Subcutaneous abdominal adipose tissue (tissue), 5 donors: Measurements from ENCODE around the gene ENTHD1.
A peak's percentile ranks its signal among the peaks of the same experiment; 100 is the strongest.

Experiments used
- H3K27ac ChIP-seq: one replicate; pipeline ENCODE4 v1.7.0; 2013; ENCODE audit warnings: low read depth, mild to moderate bottlenecking, inconsistent platforms, low read length, moderate library complexity
- H3K27me3 ChIP-seq, 5 donors: one replicate each; pipeline ENCODE4 v1.7.0; 2013; ENCODE audit warnings: low read length in 5 of 5, inconsistent platforms in 1 of 5; ENCODE audit not compliant: control insufficient read depth in 5 of 5, insufficient read depth in 4 of 5
- H3K36me3 ChIP-seq, 5 donors: one replicate each; pipeline ENCODE4 v1.7.0; 2013; ENCODE audit warnings: low read length in 5 of 5; ENCODE audit not compliant: control insufficient read depth in 5 of 5, insufficient read depth in 5 of 5
- H3K4me1 ChIP-seq, 5 donors: one replicate each; pipeline ENCODE4 v1.7.0; 2013; ENCODE audit warnings: low read length in 5 of 5, mild to moderate bottlenecking in 3 of 5, moderate library complexity in 1 of 5; ENCODE audit not compliant: control insufficient read depth in 5 of 5, insufficient read depth in 5 of 5
- H3K4me3 ChIP-seq, 5 donors: one replicate each; pipeline ENCODE4 v1.7.0; 2013; ENCODE audit warnings: low read length in 5 of 5, low read depth in 1 of 5
- H3K9ac ChIP-seq, 5 donors: one replicate each; pipeline ENCODE4 v1.7.0; 2013; ENCODE audit warnings: low read length in 5 of 5, mild to moderate bottlenecking in 4 of 5, moderate library complexity in 3 of 5
- H3K9me3 ChIP-seq, 5 donors: one replicate each; pipeline ENCODE4 v1.7.0; 2013; ENCODE audit warnings: low read length in 5 of 5; ENCODE audit not compliant: control insufficient read depth in 5 of 5
- donor health status: healthy.
- donor health status: healthy.
- donor health status: healthy.
- donor health status: healthy.
- donor health status: healthy.

ENTHD1 gene

DNA sequence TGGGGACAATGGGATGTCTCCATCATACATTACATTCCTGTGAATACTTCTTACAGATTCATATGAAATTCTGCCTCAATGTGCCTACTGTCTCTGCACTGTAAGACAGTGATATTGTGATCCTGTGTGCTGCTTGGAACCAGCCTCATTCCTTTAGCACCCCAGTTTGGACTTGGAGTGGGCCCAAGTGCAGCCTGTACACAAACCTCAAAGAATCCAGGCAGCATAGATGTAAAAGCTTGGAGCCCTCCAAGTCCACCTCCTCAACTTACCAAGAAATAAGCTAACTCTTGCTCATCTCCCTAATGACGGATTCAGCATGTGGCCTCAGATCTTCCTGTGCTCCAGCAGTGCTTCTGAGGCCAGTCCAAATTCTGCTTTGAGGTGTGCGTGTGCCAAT lies 31.7 kb upstream of the ENTHD1 start:
- Histone ChIP-seq H3K4me1 (peaks cover 0 to 66% (median 55%) of the 10 kb centered on the region in 5 donors), H3K9ac (peak overlapping the region in 1 of 5 donors; percentile 39), H3K4me3 (no peak overlapping the region), H3K9me3 (no peaks in the 10 kb centered on the region), H3K36me3 (no peaks in the 10 kb centered on the region), H3K27me3 (no peaks in the 10 kb centered on the region), H3K27ac (no peak overlapping the region)

DNA sequence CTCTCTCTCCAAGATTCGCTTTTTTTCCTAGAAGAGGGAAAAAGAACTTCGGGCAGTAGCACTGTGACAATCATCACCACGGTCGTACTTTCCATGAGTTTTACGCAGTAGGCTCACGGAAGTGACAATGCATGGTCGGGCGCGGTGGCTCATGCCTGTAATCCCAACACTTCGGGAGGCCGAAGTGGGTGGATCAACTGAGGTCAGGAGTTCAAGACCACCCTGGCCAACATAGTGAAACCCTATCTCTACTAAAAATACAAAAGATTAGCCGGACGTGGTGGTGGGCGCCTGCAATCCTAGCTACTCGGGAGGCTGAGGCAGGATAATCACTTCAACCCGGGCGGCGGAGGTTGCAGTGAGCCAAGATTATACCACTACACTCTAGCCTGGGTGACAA lies 30.7 kb upstream of the ENTHD1 start:
- no peak overlapping the region for H3K9ac ChIP-seq
- no peaks in the 10 kb centered on the region for H3K36me3 ChIP-seq
- H3K4me3 ChIP-seq, result no peak overlapping the region
- no peak overlapping the region for H3K27ac ChIP-seq
- no peaks in the 10 kb centered on the region for H3K27me3 ChIP-seq
- peaks cover 0 to 62% (median 54%) of the 10 kb centered on the region in 5 donors for H3K4me1 ChIP-seq
- H3K9me3 ChIP-seq, result no peaks in the 10 kb centered on the region

DNA sequence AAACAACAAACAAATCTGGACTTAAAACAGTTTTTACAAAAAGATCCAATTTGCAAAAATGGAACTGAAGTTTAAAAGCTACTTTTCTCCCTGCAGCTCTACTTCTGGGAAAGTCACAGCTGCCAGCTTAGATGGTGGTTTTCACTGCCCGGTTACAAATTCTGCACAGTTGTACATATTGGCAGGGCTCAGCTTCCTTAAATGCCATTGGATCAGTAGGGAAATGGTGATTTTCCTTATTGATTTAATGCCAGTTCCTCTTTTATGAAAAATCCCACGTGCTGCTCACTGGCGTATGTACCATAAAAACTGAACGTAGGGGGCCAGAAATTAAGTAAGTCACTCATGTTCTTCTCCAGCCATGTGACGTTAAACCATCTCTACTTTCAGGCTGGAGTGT lies 30.1 kb upstream of the ENTHD1 start:
- no peak overlapping the region for H3K27ac ChIP-seq
- H3K9me3 ChIP-seq, result no peaks in the 10 kb centered on the region
- no peaks in the 10 kb centered on the region for H3K36me3 ChIP-seq
- no peaks in the 10 kb centered on the region for H3K27me3 ChIP-seq
- H3K9ac ChIP-seq, result no peak overlapping the region
- peaks cover 0 to 56% (median 48%) of the 10 kb centered on the region in 5 donors for H3K4me1 ChIP-seq
- H3K4me3 ChIP-seq, result no peak overlapping the region

DNA sequence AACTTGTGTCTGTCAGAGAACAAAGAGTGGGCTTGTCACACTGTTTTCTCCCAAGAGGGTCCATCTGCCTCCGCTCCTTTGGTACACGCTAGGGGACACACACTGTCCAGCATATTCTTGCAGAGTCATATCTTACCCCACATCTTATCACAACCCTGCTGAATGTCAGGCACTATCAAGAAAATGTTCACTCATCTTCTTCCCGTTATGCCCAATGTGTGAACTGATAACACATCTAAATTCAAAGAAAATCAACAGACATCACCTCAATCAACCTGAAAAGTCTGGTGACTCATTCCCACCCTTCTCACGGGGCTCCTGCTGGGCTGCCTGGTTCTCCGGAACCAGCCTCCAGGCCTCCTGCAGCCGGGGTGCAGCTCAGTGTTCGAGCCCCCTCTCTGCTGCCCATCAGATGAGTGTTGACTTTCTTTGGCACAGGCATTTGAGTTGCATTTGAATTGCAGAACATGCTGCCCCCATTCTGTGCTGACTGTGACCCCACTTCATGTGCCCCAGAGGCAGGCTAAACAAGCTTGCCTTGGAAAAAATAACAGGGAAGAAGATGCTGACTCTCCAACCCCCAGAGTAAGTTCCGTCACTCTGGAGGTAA lies 26.7 kb upstream of the ENTHD1 start:
- peaks cover 0 to 38% (median 26%) of the 10 kb centered on the region in 5 donors for H3K4me1 ChIP-seq
- no peak overlapping the region for H3K4me3 ChIP-seq

DNA sequence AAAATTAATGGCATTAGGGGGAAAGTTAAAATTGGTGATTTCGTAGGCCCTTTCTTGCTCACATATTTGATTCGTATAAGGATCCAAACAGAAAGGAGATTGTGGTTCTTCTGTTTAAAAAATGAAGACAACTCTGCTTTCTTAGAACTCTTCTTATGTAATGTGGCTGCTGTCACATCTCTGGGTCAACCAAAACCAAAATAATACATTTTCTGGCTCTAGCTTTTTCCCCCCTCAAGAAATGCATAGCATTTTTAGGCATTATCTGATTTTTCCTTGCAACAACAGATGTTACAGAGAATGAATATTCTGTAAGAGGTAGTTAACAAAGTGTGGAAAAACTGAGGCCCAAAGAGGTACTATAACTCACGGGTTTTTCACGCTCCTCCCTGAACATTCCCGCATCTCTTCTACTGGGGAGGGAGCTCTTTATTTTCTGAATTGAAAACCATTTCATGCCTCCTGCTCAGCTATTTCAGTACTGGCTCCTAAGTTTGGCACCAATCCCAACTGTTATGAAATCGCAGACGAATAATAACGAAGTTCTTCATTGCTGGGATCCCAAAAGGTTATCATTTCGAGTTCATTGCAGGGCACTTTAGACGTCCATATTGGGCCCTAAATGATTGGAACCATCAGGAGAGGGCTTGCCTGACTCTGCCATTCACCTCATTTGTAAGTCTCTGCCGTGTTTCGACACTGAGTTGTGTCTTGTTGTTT lies 24.4 kb upstream of the ENTHD1 start:
- no peak overlapping the region for H3K9ac ChIP-seq
- H3K27ac ChIP-seq, result no peak overlapping the region
- H3K36me3 ChIP-seq, result no peaks in the 10 kb centered on the region
- H3K4me1 ChIP-seq, result peaks cover 0 to 16% (median 8%) of the 10 kb centered on the region in 5 donors
- no peak overlapping the region for H3K4me3 ChIP-seq
- H3K9me3 ChIP-seq, result no peaks in the 10 kb centered on the region
- no peaks in the 10 kb centered on the region for H3K27me3 ChIP-seq

More for the DNA sequence above, 26.7 kb upstream of the ENTHD1 start:
- no peak overlapping the region for H3K9ac ChIP-seq
- no peaks in the 10 kb centered on the region for H3K36me3 ChIP-seq
- no peak overlapping the region for H3K27ac ChIP-seq
- H3K27me3 ChIP-seq, result no peaks in the 10 kb centered on the region
- no peaks in the 10 kb centered on the region for H3K9me3 ChIP-seq

DNA sequence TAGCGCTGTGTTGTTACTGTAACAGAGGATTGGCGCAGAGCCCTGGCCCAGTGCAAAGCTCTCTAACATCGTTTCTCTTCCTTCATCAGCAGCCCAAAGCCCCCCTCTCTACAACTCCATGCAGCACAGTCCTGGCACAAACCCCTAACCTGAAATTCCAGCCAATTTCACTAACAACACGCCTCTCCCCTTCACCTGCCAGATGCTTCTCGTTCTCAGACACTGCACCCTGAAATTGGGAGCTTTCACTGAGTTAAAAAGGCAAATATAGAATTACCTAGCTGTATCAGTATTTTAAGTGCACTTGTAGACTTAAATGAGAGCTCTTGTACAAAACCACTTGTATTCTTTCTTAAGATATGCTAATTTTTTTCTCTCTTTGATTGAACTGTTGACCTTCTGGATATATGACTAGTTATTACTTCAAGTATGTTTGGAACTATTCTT lies 23.7 kb upstream of the ENTHD1 start:
- no peak overlapping the region for H3K9ac ChIP-seq
- H3K9me3 ChIP-seq, result no peaks in the 10 kb centered on the region
- no peak overlapping the region for H3K4me3 ChIP-seq
- no peak overlapping the region for H3K27ac ChIP-seq
- H3K36me3 ChIP-seq, result no peaks in the 10 kb centered on the region
- H3K4me1 ChIP-seq, result peaks cover 0 to 16% (median 8%) of the 10 kb centered on the region in 5 donors
- no peaks in the 10 kb centered on the region for H3K27me3 ChIP-seq

DNA sequence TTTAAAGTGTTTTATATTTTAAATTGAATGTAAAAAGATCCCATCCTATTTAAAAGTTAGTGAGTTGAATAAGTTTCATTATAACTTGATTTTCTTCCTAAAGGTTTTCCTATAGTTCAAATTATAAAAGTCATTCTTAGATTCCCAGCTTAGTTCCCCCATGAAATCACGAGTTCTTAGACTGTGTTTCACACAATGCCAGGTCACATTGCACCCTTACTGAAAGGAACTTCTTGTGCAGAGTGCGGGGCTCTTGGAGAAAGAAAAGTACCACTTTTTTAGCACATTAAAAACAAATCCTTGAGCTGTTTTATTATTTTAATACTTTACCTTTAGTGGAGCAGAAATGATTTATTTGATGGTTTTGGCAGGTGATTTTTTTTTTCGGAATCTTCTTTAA lies 22.9 kb upstream of the ENTHD1 start:
- Histone ChIP-seq H3K4me1 (peaks cover 0 to 16% (median 8%) of the 10 kb centered on the region in 5 donors), H3K27me3 (no peaks in the 10 kb centered on the region), H3K36me3 (no peaks in the 10 kb centered on the region), H3K27ac (no peak overlapping the region), H3K9ac (no peak overlapping the region), H3K4me3 (no peak overlapping the region), H3K9me3 (no peaks in the 10 kb centered on the region)

DNA sequence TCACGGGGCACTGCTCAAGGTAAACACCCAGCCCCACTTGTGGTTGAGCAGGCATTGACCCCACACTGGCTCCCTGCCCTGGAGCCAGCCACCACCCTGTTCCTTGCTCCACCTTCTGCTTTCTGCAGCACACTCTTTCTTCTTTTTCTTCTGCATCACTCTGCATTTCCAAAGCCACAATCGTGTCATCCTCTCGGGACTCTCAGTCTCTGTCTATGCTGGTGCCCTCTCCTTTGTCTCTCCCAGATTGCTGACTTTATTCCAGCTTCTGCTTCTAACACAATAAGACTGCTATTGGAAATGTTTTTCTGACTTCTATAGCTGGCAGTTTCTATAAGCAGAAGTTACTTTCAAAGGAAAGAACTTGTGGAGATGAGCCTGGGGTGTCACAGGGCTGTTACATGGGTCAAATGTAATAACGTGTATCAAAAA lies 21.8 kb upstream of the ENTHD1 start:
- Histone ChIP-seq H3K9ac (no peak overlapping the region), H3K36me3 (no peaks in the 10 kb centered on the region), H3K9me3 (no peaks in the 10 kb centered on the region), H3K4me3 (no peak overlapping the region), H3K27ac (no peak overlapping the region), H3K27me3 (no peaks in the 10 kb centered on the region), H3K4me1 (peaks cover 0 to 16% (median 8%) of the 10 kb centered on the region in 5 donors)

DNA sequence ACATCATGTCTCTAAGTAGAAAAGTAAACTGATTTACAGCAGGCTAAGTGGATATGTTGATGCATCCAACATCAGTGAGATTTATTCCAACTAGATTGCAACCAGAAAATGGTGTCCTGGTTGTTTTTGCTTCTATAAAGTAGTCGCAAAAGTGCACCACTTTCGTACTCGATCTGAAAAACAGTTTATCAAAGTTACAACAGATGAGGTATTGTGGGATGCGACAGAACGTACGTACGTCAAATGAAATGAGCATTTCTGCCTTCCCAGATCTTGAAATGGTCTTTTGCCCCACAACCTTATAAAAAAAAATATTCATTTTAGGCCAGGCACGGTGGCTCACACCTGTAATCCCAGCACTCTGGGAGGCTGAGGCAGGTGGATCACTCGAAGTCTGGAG lies 21.0 kb upstream of the ENTHD1 start:
- H3K27me3 ChIP-seq, result no peaks in the 10 kb centered on the region
- no peak overlapping the region for H3K27ac ChIP-seq
- H3K4me3 ChIP-seq, result no peak overlapping the region
- H3K9me3 ChIP-seq, result no peaks in the 10 kb centered on the region
- peaks cover 0 to 16% (median 8%) of the 10 kb centered on the region in 5 donors for H3K4me1 ChIP-seq
- H3K36me3 ChIP-seq, result no peaks in the 10 kb centered on the region
- H3K9ac ChIP-seq, result no peak overlapping the region

DNA sequence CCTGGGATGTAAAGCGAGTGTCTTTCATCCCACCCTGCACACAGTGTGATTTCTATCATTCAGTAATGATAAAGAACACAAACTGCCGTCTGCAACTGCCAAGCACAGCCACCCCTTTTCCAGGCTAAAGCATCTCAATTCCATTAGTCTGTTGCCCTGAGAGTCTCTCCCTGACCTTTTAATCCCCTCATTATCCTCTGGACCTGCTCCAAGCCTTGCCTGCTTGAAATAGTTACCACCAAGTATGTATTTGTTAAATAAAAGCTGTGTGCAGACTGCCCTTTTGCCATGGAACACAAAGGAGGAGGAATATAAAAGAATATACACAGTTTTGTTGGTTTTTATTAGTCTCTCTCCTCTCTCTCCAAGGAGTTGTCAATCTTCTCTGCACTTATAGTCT lies 20.3 kb upstream of the ENTHD1 start:
- Histone ChIP-seq H3K4me1 (peaks cover 0 to 16% (median 8%) of the 10 kb centered on the region in 5 donors), H3K27ac (no peak overlapping the region), H3K4me3 (no peak overlapping the region), H3K36me3 (no peaks in the 10 kb centered on the region), H3K9ac (no peak overlapping the region), H3K9me3 (no peaks in the 10 kb centered on the region), H3K27me3 (no peaks in the 10 kb centered on the region)
